NB4 (cell line): ENCODE measurements around the gene IL17RE.

Experiments used
- CTCF ChIP-seq: IDR thresholded peaks from one replicate; pipeline ENCODE4 v1.5.1; 2012; ENCODE audit warnings: low read depth, low read length
- POLR2A ChIP-seq: IDR thresholded peaks from 2 replicates; pipeline ENCODE4 v1.6.1; 2011; ENCODE audit warnings: mild to moderate bottlenecking; ENCODE audit not compliant: insufficient read length; ENCODE audit errors: extremely low read depth

GRCh38 chr3:9942934-9943690 is 40.5 kb downstream of the IL17RE start:
- TF ChIP-seq CTCF, result no peak
- TF ChIP-seq POLR2A, result no peak
